HFFc6 (cell line): ENCODE results near the gene NEK7. TPM values are rescaled to one million over a fixed set of nuclear protein-coding genes. Genes with fewer than 3 reads are reported as not detected.
A peak's percentile ranks its signal among the peaks of the same experiment; 100 is the strongest.

Experiments
- DNase-seq: peaks from one replicate; pipeline ENCODE4 v3.0.0-alpha.2; 2018
- H3K27ac Mint-ChIP-seq: 2 replicates; pipeline ENCODE4 v1.8.0; 2020; ENCODE audit warnings: mild to moderate bottlenecking, mixed read lengths
- H3K27me3 Mint-ChIP-seq: 2 replicates; pipeline ENCODE4 v1.8.0; 2021; ENCODE audit warnings: mild to moderate bottlenecking, moderate library complexity, mixed read lengths; ENCODE audit not compliant: insufficient read depth
- H3K36me3 Mint-ChIP-seq: 2 replicates; pipeline ENCODE4 v1.8.0; 2021; ENCODE audit warnings: low read depth, mixed read lengths
- H3K4me1 Mint-ChIP-seq: 2 replicates; pipeline ENCODE4 v1.8.0; 2020; ENCODE audit warnings: low read depth, mixed read lengths
- H3K4me3 Mint-ChIP-seq: 2 replicates; pipeline ENCODE4 v1.8.0; 2020; ENCODE audit warnings: mild to moderate bottlenecking, moderate library complexity, mixed read lengths
- H3K9me3 Mint-ChIP-seq: 2 replicates; pipeline ENCODE4 v1.8.0; 2020; ENCODE audit warnings: mild to moderate bottlenecking, mixed read lengths
- CTCF ChIP-seq: fragments of 200-600 bp; sonication (generic); IDR thresholded peaks from 2 replicates; pipeline ENCODE4 v1.5.0; 2021; ENCODE audit warnings: antibody characterized with exemption, mild to moderate bottlenecking
- total RNA-seq, 6 experiments: library from RNA; stranded (reverse); fragmentation: NEBNext Ultra II Directional; extraction: Animal tissue kit (Norgen Biotek cat#: 25700); gene quantifications; 2 replicates in 1 of 6; 3 replicates in 5 of 6; pipeline ENCODE4 v1.2.3, GENCODE V29; 2021

Gene NEK7
- total RNA-seq, 6 experiments from 2014 or later: 452 to 692 (median 485) TPM

DNA sequence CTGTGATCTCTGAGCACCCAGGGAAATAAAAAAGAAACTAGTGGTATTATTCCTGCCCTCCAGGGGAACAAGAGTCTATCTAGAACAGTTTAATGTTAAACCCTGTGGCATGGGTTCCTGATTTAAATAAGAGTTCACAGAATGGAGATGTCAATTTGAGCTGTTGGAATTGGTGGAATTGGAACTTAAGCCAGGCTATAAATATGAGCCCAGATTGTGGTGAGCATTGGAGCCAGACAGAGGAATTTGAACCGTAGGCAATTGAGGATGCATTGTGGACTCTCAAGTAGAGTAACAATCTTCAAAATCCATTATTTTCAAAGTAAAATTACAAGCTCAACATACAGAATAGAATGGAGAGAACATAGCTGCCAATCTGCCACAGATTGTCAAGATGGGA is 98.2 kb downstream of the NEK7 start:
- Mint-ChIP-seq H3K4me1 (peaks cover 84% of the 10 kb centered on the region), H3K27ac (peak overlapping the region; percentile 62), H3K36me3 (peaks cover 52% of the 10 kb centered on the region), H3K27me3 (peaks cover 6% of the 10 kb centered on the region), H3K4me3 (peak overlapping the region; percentile 32; the same call in 1 of the 2 replicates), H3K9me3 (peaks cover 5% of the 10 kb centered on the region; the same call in 1 of the 2 replicates)
- TF ChIP-seq CTCF: no peak
- DNase-seq: no peak

GRCh38 chr1:198255784-198256183 is 99.0 kb downstream of the NEK7 start:
- peaks cover 56% of the 10 kb centered on the region for H3K36me3 Mint-ChIP-seq
- no peak overlapping the region for H3K4me3 Mint-ChIP-seq
- H3K27ac Mint-ChIP-seq: peak overlapping the region; percentile 62; the same call in 1 of the 2 replicates
- no peak for DNase-seq
- peaks cover 8% of the 10 kb centered on the region for H3K27me3 Mint-ChIP-seq
- H3K9me3 Mint-ChIP-seq: peaks cover 5% of the 10 kb centered on the region; the same call in 1 of the 2 replicates
- peaks cover 92% of the 10 kb centered on the region for H3K4me1 Mint-ChIP-seq
- no peak for TF ChIP-seq CTCF

- no peaks in the 10 kb centered on the region; the same call in 1 of the 2 replicates for H3K9me3 Mint-ChIP-seq
- peak overlapping the region; percentile 83 for H3K4me3 Mint-ChIP-seq
- TF ChIP-seq CTCF: no peak
- DNase-seq: peak; percentile 85
- H3K4me1 Mint-ChIP-seq: peaks cover 96% of the 10 kb centered on the region
- H3K36me3 Mint-ChIP-seq: peaks cover 57% of the 10 kb centered on the region
- H3K27ac Mint-ChIP-seq: peak overlapping the region; percentile 86
- peaks cover 7% of the 10 kb centered on the region for H3K27me3 Mint-ChIP-seq
These were observed 101.7 kb downstream of the NEK7 start for GRCh38 chr1:198258491-198258890.

DNA sequence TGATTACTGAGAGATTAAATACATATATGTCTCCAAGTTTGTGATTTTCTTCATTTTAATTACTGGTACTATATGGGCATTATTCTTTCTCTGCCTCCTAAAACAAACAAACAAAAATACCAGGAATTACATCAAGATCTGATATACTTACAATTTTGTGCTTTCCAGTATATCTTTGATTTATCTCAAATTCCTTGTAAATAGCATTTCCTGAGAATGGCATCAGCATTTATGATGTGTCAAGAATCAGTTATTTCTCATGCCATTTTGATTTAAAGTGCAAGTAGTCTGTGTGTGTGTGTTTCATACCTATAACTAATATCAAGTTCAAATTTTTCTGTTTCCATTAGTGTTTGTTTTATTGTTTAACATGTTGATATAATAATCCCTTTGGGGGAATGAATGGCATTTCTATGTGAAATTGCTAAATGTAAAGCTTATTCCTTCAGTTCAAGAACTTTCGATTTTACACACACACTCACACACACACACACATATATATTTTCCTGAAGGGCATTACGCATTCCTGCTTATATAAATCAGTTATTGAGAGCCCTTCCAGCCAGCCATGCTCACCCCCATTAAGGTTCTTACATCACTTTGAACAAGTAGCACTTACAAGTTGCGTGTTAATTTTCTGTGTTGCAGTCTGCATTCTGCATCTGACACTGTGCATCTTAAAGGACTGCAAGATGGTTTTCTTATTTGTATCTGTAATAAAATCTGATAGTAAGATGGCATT is 102.7 kb downstream of the NEK7 start:
- Mint-ChIP-seq H3K4me3 (peak overlapping the region; percentile 83), H3K27me3 (peaks cover 5% of the 10 kb centered on the region), H3K27ac (peak overlapping the region; percentile 86), H3K36me3 (peaks cover 53% of the 10 kb centered on the region), H3K4me1 (peaks cover 92% of the 10 kb centered on the region), H3K9me3 (no peaks in the 10 kb centered on the region; the same call in 1 of the 2 replicates)
- no peak for TF ChIP-seq CTCF
- DNase-seq: no peak

DNA sequence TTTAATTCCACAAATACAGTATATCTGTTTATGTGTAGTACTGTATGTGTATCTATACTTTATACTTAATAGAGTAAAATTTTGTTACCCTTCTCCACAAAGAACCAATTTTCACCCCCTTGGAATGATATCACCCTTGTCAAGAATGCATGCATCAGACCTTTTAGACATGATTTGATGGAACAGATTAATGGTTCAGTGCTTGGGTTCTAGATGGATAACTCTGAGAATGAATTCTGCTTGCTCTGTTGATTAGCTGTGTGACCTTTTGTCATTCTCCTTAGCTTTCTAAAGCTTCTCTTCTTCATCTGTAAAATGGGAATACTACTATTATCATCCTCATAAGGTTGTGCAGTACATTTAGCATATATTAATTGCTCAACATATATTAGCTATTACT is 105.1 kb downstream of the NEK7 start:
- Mint-ChIP-seq H3K27ac (peak overlapping the region; percentile 12; the same call in 1 of the 2 replicates), H3K9me3 (no peaks in the 10 kb centered on the region; the same call in 1 of the 2 replicates), H3K27me3 (peaks cover 5% of the 10 kb centered on the region; the same call in 1 of the 2 replicates), H3K4me1 (peaks cover 81% of the 10 kb centered on the region), H3K36me3 (peaks cover 47% of the 10 kb centered on the region), H3K4me3 (no peak overlapping the region; the same call in 1 of the 2 replicates)
- no peak for TF ChIP-seq CTCF
- DNase-seq: no peak
